HepG2 (cell line): Measurements from ENCODE around the gene CAST. TPM values are rescaled to one million over a fixed set of nuclear protein-coding genes. Genes with fewer than 3 reads are reported as not detected.
A peak's percentile ranks its signal among the peaks of the same experiment; 100 is the strongest.

Experiments
- ATAC-seq: fragments of 200-7000 bp; cut with Tn5 transposase; 3 replicates; pipeline ENCODE4 v1.9.1; 2020; ENCODE audit warnings: mild to moderate bottlenecking, moderate library complexity
- Bru-seq: library from RNA; stranded (reverse); fragments of 400-500 nt; gene quantifications from one replicate; lab custom pipeline; 2021; lab: Mats Ljungman, UMichigan
- BruChase-seq, 2 experiments: library from RNA; stranded (reverse); fragments of 400-500 nt; gene quantifications; one replicate each; lab custom pipeline; 2021; lab: Mats Ljungman, UMichigan
- BruUV-seq: library from RNA; stranded (reverse); fragments of 400-500 nt; replicated peaks from 2 replicates; lab custom pipeline; 2021; lab: Mats Ljungman, UMichigan
- CTCF ChIA-PET: fragments of 300-600 bp; formaldehyde crosslinking; extraction: SDS; loops from one replicate; lab custom pipeline; 2021; ENCODE audit warnings: low total read pairs, inconsistent platforms, low intra/inter-chr PET ratio; lab: Yijun Ruan, JAX
- POLR2A ChIA-PET: fragments of 350-600 bp; sonication (Branson Sonifier 250); formaldehyde crosslinking; loops from one replicate; lab custom pipeline; 2020; ENCODE audit warnings: antibody characterized with exemption, inconsistent platforms; lab: Yijun Ruan, JAX
- DNase-seq: peaks from one replicate; pipeline ENCODE4 v3.0.0-alpha.2; 2015; ENCODE audit warnings: low spot score
- FAIRE-seq: peaks from 3 replicates; lab custom pipeline; 2011; peaks lifted over from hg19 to GRCh38; lab: Jason Lieb, UNC
- H2AFZ ChIP-seq: one replicate; pipeline ENCODE4 v1.6.1; 2011; ENCODE audit warnings: low read length, inconsistent platforms
- H3K27ac ChIP-seq: fragments of 300-600 bp; 3 replicates; pipeline ENCODE4 v1.8.0; 2011; ENCODE audit warnings: mixed run types, mild to moderate bottlenecking, mixed read lengths, low read length, inconsistent platforms; ENCODE audit not compliant: insufficient read depth; ENCODE audit errors: extremely low read length
- H3K27me3 ChIP-seq, 2 experiments: fragments of 200-600 bp in 1 of 2; 2 replicates in 1 of 2; 3 replicates in 1 of 2; pipeline versions ENCODE4 v1.6.0 to v1.8.0; 2011; ENCODE audit warnings: low read length in 2 of 2, mild to moderate bottlenecking in 2 of 2, moderate library complexity in 2 of 2, inconsistent platforms in 1 of 2; ENCODE audit not compliant: insufficient read depth in 2 of 2, control insufficient read depth in 1 of 2
- H3K36me3 ChIP-seq, 2 experiments: fragments of 200-600 bp in 1 of 2; replicated peaks in 1 of 2; 2 replicates in 1 of 2; 3 replicates in 1 of 2; pipeline versions ENCODE4 v1.5.1 to v1.8.0; 2011; ENCODE audit warnings: low read length in 2 of 2, inconsistent platforms in 1 of 2; ENCODE audit not compliant: insufficient read depth in 2 of 2, control insufficient read depth in 1 of 2
- H3K4me1 ChIP-seq: 2 replicates; pipeline ENCODE4 v1.5.1; 2012; ENCODE audit warnings: low read length, inconsistent platforms; ENCODE audit not compliant: insufficient read depth
- H3K4me2 ChIP-seq: 2 replicates; pipeline ENCODE4 v1.6.0; 2011; ENCODE audit warnings: low read depth, low read length, inconsistent platforms
- H3K4me3 ChIP-seq, 3 experiments: fragments of 200-600 bp in 1 of 3; sonication (generic), shearing (Covaris generic) in 1 of 3; replicated peaks in 1 of 3; 2 replicates each; pipeline ENCODE4 v1.5.1; 2011 to 2016; ENCODE audit warnings: low read length in 3 of 3, inconsistent platforms in 2 of 3, low read depth in 2 of 3, mild to moderate bottlenecking in 2 of 3, control low read depth in 1 of 3, mixed read lengths in 1 of 3; ENCODE audit not compliant: insufficient read depth in 1 of 3
- H3K79me2 ChIP-seq: one replicate; pipeline ENCODE4 v1.6.1; 2011; ENCODE audit warnings: low read length, inconsistent platforms; ENCODE audit not compliant: insufficient read depth
- H3K9ac ChIP-seq: 2 replicates; pipeline ENCODE4 v1.6.0; 2011; ENCODE audit warnings: mild to moderate bottlenecking, low read depth, low read length, inconsistent platforms; ENCODE audit not compliant: insufficient read depth
- H3K9me3 ChIP-seq: 2 replicates; pipeline ENCODE4 v1.5.1; 2012; ENCODE audit warnings: mild to moderate bottlenecking, low read length
- H4K20me1 ChIP-seq: 2 replicates; pipeline ENCODE4 v1.6.0; 2011; ENCODE audit warnings: inconsistent platforms, mild to moderate bottlenecking, low read length, moderate library complexity; ENCODE audit not compliant: insufficient read depth
- ARHGAP35 ChIP-seq: sonication (generic); formaldehyde crosslinking; IDR thresholded peaks from 2 replicates; pipeline ENCODE4 v1.9.0; 2022; ENCODE audit warnings: mild to moderate bottlenecking, inconsistent platforms, moderate library complexity, missing genetic modification reagents, borderline replicate concordance
- HDAC1 ChIP-seq: sonication (generic); formaldehyde crosslinking; IDR thresholded peaks from 2 replicates; pipeline ENCODE4 v1.5.1; 2020; ENCODE audit warnings: mild to moderate bottlenecking, missing genetic modification reagents
- HMG20A ChIP-seq: IDR thresholded peaks from 2 replicates; pipeline ENCODE4 v1.6.1; 2016; ENCODE audit warnings: borderline replicate concordance
- HOXD1 ChIP-seq: sonication (generic); formaldehyde crosslinking; IDR thresholded peaks from 2 replicates; pipeline ENCODE4 v1.5.0; 2020; ENCODE audit warnings: missing genetic modification reagents
- IRF2 ChIP-seq: IDR thresholded peaks from 2 replicates; pipeline ENCODE4 v1.6.1; 2018; ENCODE audit warnings: missing genetic modification reagents, missing compliant biosample characterization
- SRF ChIP-seq: IDR thresholded peaks from 2 replicates; pipeline ENCODE4 v1.6.1; 2011; ENCODE audit warnings: mild to moderate bottlenecking, low read depth, low read length, moderate library complexity
- TBX2 ChIP-seq: sonication (generic); formaldehyde crosslinking; IDR thresholded peaks from 2 replicates; pipeline ENCODE4 v1.5.0; 2020; ENCODE audit warnings: missing genetic modification reagents, mild to moderate bottlenecking, borderline replicate concordance
- TERF1 ChIP-seq: sonication (generic); formaldehyde crosslinking; IDR thresholded peaks from 2 replicates; pipeline ENCODE4 v1.8.0; 2022; ENCODE audit warnings: mild to moderate bottlenecking, missing genetic modification reagents, moderate library complexity
- ZBTB2 ChIP-seq: sonication (generic); formaldehyde crosslinking; IDR thresholded peaks from 2 replicates; pipeline ENCODE4 v1.8.0; 2022; ENCODE audit warnings: low read depth, missing genetic modification reagents
- ZNF335 ChIP-seq: sonication (generic); formaldehyde crosslinking; IDR thresholded peaks from 2 replicates; pipeline ENCODE4 v1.4.0; 2020; ENCODE audit warnings: missing genetic modification reagents
- ZNF746 ChIP-seq: sonication (generic); formaldehyde crosslinking; IDR thresholded peaks from 2 replicates; pipeline ENCODE4 v1.8.0; 2022; ENCODE audit warnings: mild to moderate bottlenecking, missing genetic modification reagents
- WGBS: methylation state at CpG from one replicate; pipeline ENCODE4 v1.1.6; 2017; ENCODE audit warnings: low lambda C conversion rate; 5-methylcytosine and 5-hydroxymethylcytosine counted together
- in situ Hi-C: cut with HindIII; loops from 2 replicates; pipeline ENCODE4 v1.10.0; 2017; ENCODE audit warnings: low pct_unique_long_range_greater_than_20kb; ENCODE audit not compliant: extremely low pct_ligation_motif_present
- intact Hi-C: fragments of 100-400 bp; cut with micrococcal nuclease; formaldehyde crosslinking; loops from one replicate; pipeline ENCODE4 v1.10.0; 2022; ENCODE audit not compliant: unreplicated experiment
- long read RNA-seq, 2 experiments: library from RNA in 1 of 2; library from polyadenylated mRNA in 1 of 2; stranded (forward) in 1 of 2; unstranded in 1 of 2; transcript quantifications; one replicate each; pipeline ENCODE4 v2.0.0, GENCODE V29; 2019 to 2022
- polyA minus RNA-seq, 3 experiments: library from RNA; depleted of rRNA, polyadenylated mRNA; stranded (reverse); fragments of >200 nt; gene quantifications; 2 replicates each; pipeline ENCODE4 v1.2.3, GENCODE V29; 2011; ENCODE audit warnings: low replicate concordance in 1 of 3
- polyA plus RNA-seq, 8 experiments: library from polyadenylated mRNA; depleted of rRNA in 3 of 8; stranded (reverse) in 7 of 8; unstranded in 1 of 8; fragments of >200 nt; fragmentation: Illumina TruSeq in 4 of 8; extraction: Trizol in 4 of 8; gene quantifications; 2 replicates each; pipeline versions ENCODE4 v1.2.1 to v1.2.3, GENCODE V29; 2011 to 2016; ENCODE audit warnings: low read depth in 4 of 8, missing spikeins in 1 of 8, mixed read lengths in 1 of 8; ENCODE audit not compliant: insufficient read depth in 1 of 8
- total RNA-seq, 5 experiments: library from RNA; depleted of rRNA; stranded (reverse); fragments of >200 nt; fragmentation: Illumina TruSeq; extraction: Trizol; gene quantifications; 2 replicates each; pipeline ENCODE4 v1.2.3, GENCODE V29; 2016; ENCODE audit warnings: low read depth in 1 of 5

CAST gene, protein sequence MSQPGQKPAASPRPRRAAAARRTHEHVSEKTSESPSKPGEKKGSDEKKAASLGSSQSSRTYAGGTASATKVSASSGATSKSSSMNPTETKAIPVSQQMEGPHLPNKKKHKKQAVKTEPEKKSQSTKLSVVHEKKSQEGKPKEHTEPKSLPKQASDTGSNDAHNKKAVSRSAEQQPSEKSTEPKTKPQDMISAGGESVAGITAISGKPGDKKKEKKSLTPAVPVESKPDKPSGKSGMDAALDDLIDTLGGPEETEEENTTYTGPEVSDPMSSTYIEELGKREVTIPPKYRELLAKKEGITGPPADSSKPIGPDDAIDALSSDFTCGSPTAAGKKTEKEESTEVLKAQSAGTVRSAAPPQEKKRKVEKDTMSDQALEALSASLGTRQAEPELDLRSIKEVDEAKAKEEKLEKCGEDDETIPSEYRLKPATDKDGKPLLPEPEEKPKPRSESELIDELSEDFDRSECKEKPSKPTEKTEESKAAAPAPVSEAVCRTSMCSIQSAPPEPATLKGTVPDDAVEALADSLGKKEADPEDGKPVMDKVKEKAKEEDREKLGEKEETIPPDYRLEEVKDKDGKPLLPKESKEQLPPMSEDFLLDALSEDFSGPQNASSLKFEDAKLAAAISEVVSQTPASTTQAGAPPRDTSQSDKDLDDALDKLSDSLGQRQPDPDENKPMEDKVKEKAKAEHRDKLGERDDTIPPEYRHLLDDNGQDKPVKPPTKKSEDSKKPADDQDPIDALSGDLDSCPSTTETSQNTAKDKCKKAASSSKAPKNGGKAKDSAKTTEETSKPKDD
- 67.6 and 87.8 TPM in 2 replicates for total RNA-seq (2016; rRNA removed; fragmentation: Illumina TruSeq; extraction: Trizol)
- 18.4 and 21.4 TPM in 2 replicates for total RNA-seq (2016; cell fraction: cytosol; rRNA removed; fragmentation: Illumina TruSeq; extraction: Trizol; ENCODE audit: low read depth)
- 66.7 and 88.4 TPM in 2 replicates for total RNA-seq (2016; cell fraction: insoluble cytoplasmic fraction; rRNA removed; fragmentation: Illumina TruSeq; extraction: Trizol)
- total RNA-seq (2016; cell fraction: membrane; rRNA removed; fragmentation: Illumina TruSeq; extraction: Trizol), result 52.5 and 53.1 TPM in 2 replicates
- total RNA-seq (2016; cell fraction: nucleus; rRNA removed; fragmentation: Illumina TruSeq; extraction: Trizol), result 62.8 and 67.7 TPM in 2 replicates
- polyA plus RNA-seq (2011; rRNA removed), result 35.2 and 42.1 TPM in 2 replicates
- polyA plus RNA-seq (2011; cell fraction: cytosol; rRNA removed), result 22.7 and 32.6 TPM in 2 replicates
- 49.5 and 52.7 TPM in 2 replicates for polyA plus RNA-seq (2011; cell fraction: nucleus; rRNA removed)
- polyA plus RNA-seq (2012), result 54.0 and 64.0 TPM in 2 replicates
- 24.3 and 25.3 TPM in 2 replicates for polyA plus RNA-seq (2016; cell fraction: cytosol; fragmentation: Illumina TruSeq; extraction: Trizol; ENCODE audit: low read depth)
- polyA plus RNA-seq (2016; cell fraction: insoluble cytoplasmic fraction; fragmentation: Illumina TruSeq; extraction: Trizol; ENCODE audit: low read depth), result 99.8 and 110 TPM in 2 replicates
- polyA plus RNA-seq (2016; cell fraction: membrane; fragmentation: Illumina TruSeq; extraction: Trizol; ENCODE audit: low read depth), result 40.8 and 51.2 TPM in 2 replicates
- 65.5 and 67.5 TPM in 2 replicates for polyA plus RNA-seq (2016; cell fraction: nucleus; fragmentation: Illumina TruSeq; extraction: Trizol; ENCODE audit: insufficient read depth, low read depth)
- 12.4 and 53.4 TPM in 2 replicates for polyA minus RNA-seq (2011; rRNA and poly(A)+ RNA removed; ENCODE audit: low replicate concordance)
- 39.6 and 45.8 TPM in 2 replicates for polyA minus RNA-seq (2011; cell fraction: cytosol; rRNA and poly(A)+ RNA removed)
- polyA minus RNA-seq (2011; cell fraction: nucleus; rRNA and poly(A)+ RNA removed), result 166 and 175 TPM in 2 replicates
- percentile 77 among the genes with signal in this experiment for Bru-seq, nascent RNA
- BruChase-seq, experiment 1, labeled RNA remaining after a 6-hour chase, result percentile 71 among the genes with signal in this experiment
- BruChase-seq, experiment 2, labeled RNA remaining after a 2-hour chase, result percentile 69 among the genes with signal in this experiment
- long read RNA-seq, experiment 1, full-length matches to known transcripts, result 5 of 80 reads
- long read RNA-seq, experiment 1, partial matches to known transcripts, result 31 of 80 reads
- long read RNA-seq, experiment 1, other reads (novel, unspliced or antisense), result 44 of 80 reads
- long read RNA-seq, experiment 2, full-length matches to known transcripts, result 6 of 80 reads
- long read RNA-seq, experiment 2, partial matches to known transcripts, result 21 of 80 reads
- long read RNA-seq, experiment 2, other reads (novel, unspliced or antisense), result 53 of 80 reads

GRCh38 chr5:96661855-96662724 lies at the start of gene CAST:
TSS of gene CAST (plus strand) at chr5:96662376. CDS start at chr5:96662423, 47 bp downstream.
- CTCF ChIA-PET, result no interaction called here
- Histone ChIP-seq H3K4me1 (peaks cover 28% of the 10 kb centered on the region), H3K9ac (peak within 1 kb of the TSS; percentile 67), H3K79me2 (no peaks in the 10 kb centered on the region), H3K9me3 (no peaks in the 10 kb centered on the region), H3K27ac (peak within 1 kb of the TSS; percentile 59), H2AFZ (peak within 1 kb of the TSS; percentile 62), H3K36me3 (no peaks in the 10 kb centered on the region), H3K27me3 (no peaks in the 10 kb centered on the region; a peak in 2 of 5 replicates), H4K20me1 (0 out of 2 replicates have a peak, but pooled peaks cover 3% of the 10 kb centered on the region), H3K4me2 (peak within 1 kb of the TSS; percentile 91), H3K4me3 (peak within 1 kb of the TSS; percentile 87 to 94 (median 94))
- ATAC-seq (peak; percentile 90), DNase-seq (peak; percentile 84), FAIRE-seq (no peak)
- intact Hi-C loops (loop anchor here (2.0 to 10.0 kb wide), 3 partner anchors 40 to 317 kb away; no protein-coding TSS in a partner anchor), in situ Hi-C loops (no loop called here)
- no TSS peak for BruUV-seq
- WGBS, result 1% methylated on average over 15 of the region's 75 CpGs
- POLR2A ChIA-PET, result interaction anchor here (0.8 to 1.6 kb wide), 5 partner anchors 9 to 1107 kb away, joined by 3 to 4 read pairs (median 3); partner anchors contain the start of genes ARSK and SKIC3
- TF ChIP-seq ZNF746 (CRISPR knock-in tag) (peak; percentile 34; the same call in 1 of the 2 replicates), ARHGAP35 (CRISPR knock-in tag) (no peak), ZBTB2 (CRISPR knock-in tag) (peak; percentile 97), ZNF335 (CRISPR knock-in tag) (peak; percentile 40; the same call in 1 of the 2 replicates), SRF (no peak), HOXD1 (peak; percentile 64; the same call in 1 of the 2 replicates), IRF2 (CRISPR knock-in tag) (0 out of 2 replicates have a peak, but pooled peaks have one; percentile 18), TBX2 (CRISPR knock-in tag) (peak; percentile 55), HMG20A (CRISPR knock-in tag) (peak; percentile 11; the same call in 1 of the 2 replicates), TERF1 (CRISPR knock-in tag) (no peak), HDAC1 (CRISPR knock-in tag) (peak; percentile 26; the same call in 1 of the 2 replicates)
